ENCODE measurements around the gene GAB2.

GAB2 gene

GRCh38 chr11:78282821-78283220, 134.8 kb downstream of the GAB2 start:
- Histone ChIP-seq H3K27ac (ENCODE audit: low read depth, low read length, poor library complexity, severe bottlenecking) (no peak overlapping the region), H3K79me2 (ENCODE audit: insufficient read depth, low read length) (no peaks in the 10 kb centered on the region), H3K4me3 (ENCODE audit: low read depth, low read length, poor library complexity, severe bottlenecking) (no peak overlapping the region), H3K4me2 (ENCODE audit: low read length) (no peak overlapping the region), H2AFZ (ENCODE audit: low read length) (no peak overlapping the region), H3K4me1 (ENCODE audit: insufficient read depth, low read length, severe bottlenecking) (no peaks in the 10 kb centered on the region), H3K36me3 (ENCODE audit: insufficient read depth, low read length) (no peaks in the 10 kb centered on the region), H3K27me3 (ENCODE audit: insufficient read depth, low read length) (no peaks in the 10 kb centered on the region), H3F3A (ENCODE audit: insufficient read depth, low read length) (no peaks in the 10 kb centered on the region), H3K9me2 (ENCODE audit: low read depth, low read length) (no peaks in the 10 kb centered on the region), H3K9ac (ENCODE audit: low read length) (no peak overlapping the region), H4K20me1 (ENCODE audit: insufficient read depth, low read length) (no peaks in the 10 kb centered on the region), H3K9me3 (ENCODE audit: low read length) (no peaks in the 10 kb centered on the region)
- no peak for TF ChIP-seq EZH2 (IDR thresholded peaks at IDR 0.05; ENCODE audit: borderline replicate concordance, low read length)
- TF ChIP-seq, protein P1, sequence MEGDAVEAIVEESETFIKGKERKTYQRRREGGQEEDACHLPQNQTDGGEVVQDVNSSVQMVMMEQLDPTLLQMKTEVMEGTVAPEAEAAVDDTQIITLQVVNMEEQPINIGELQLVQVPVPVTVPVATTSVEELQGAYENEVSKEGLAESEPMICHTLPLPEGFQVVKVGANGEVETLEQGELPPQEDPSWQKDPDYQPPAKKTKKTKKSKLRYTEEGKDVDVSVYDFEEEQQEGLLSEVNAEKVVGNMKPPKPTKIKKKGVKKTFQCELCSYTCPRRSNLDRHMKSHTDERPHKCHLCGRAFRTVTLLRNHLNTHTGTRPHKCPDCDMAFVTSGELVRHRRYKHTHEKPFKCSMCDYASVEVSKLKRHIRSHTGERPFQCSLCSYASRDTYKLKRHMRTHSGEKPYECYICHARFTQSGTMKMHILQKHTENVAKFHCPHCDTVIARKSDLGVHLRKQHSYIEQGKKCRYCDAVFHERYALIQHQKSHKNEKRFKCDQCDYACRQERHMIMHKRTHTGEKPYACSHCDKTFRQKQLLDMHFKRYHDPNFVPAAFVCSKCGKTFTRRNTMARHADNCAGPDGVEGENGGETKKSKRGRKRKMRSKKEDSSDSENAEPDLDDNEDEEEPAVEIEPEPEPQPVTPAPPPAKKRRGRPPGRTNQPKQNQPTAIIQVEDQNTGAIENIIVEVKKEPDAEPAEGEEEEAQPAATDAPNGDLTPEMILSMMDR (IDR thresholded peaks at IDR 0.05; ENCODE audit: low read length): no peak

- H3F3A ChIP-seq (ENCODE audit: insufficient read depth, low read length): no peaks in the 10 kb centered on the region
- no peak overlapping the region for H3K4me2 ChIP-seq (ENCODE audit: low read length)
- no peaks in the 10 kb centered on the region for H3K4me1 ChIP-seq (ENCODE audit: insufficient read depth, low read length, severe bottlenecking)
- H3K4me3 ChIP-seq (ENCODE audit: low read depth, low read length, poor library complexity, severe bottlenecking): no peak overlapping the region
- TF ChIP-seq, protein P1 (IDR thresholded peaks at IDR 0.05; ENCODE audit: low read length): no peak
- TF ChIP-seq EZH2 (IDR thresholded peaks at IDR 0.05; ENCODE audit: borderline replicate concordance, low read length): no peak
- H3K36me3 ChIP-seq (ENCODE audit: insufficient read depth, low read length): no peaks in the 10 kb centered on the region
- no peaks in the 10 kb centered on the region for H3K9me3 ChIP-seq (ENCODE audit: low read length)
- H2AFZ ChIP-seq (ENCODE audit: low read length): no peak overlapping the region
- no peaks in the 10 kb centered on the region for H3K79me2 ChIP-seq (ENCODE audit: insufficient read depth, low read length)
- H4K20me1 ChIP-seq (ENCODE audit: insufficient read depth, low read length): no peaks in the 10 kb centered on the region
- H3K27me3 ChIP-seq (ENCODE audit: insufficient read depth, low read length): no peaks in the 10 kb centered on the region
- no peak overlapping the region for H3K9ac ChIP-seq (ENCODE audit: low read length)
- H3K27ac ChIP-seq (ENCODE audit: low read depth, low read length, poor library complexity, severe bottlenecking): no peak overlapping the region
- H3K9me2 ChIP-seq (ENCODE audit: low read depth, low read length): no peaks in the 10 kb centered on the region
Observed at GRCh38 chr11:78281511-78281910, 136.1 kb downstream of the GAB2 start.

DNA sequence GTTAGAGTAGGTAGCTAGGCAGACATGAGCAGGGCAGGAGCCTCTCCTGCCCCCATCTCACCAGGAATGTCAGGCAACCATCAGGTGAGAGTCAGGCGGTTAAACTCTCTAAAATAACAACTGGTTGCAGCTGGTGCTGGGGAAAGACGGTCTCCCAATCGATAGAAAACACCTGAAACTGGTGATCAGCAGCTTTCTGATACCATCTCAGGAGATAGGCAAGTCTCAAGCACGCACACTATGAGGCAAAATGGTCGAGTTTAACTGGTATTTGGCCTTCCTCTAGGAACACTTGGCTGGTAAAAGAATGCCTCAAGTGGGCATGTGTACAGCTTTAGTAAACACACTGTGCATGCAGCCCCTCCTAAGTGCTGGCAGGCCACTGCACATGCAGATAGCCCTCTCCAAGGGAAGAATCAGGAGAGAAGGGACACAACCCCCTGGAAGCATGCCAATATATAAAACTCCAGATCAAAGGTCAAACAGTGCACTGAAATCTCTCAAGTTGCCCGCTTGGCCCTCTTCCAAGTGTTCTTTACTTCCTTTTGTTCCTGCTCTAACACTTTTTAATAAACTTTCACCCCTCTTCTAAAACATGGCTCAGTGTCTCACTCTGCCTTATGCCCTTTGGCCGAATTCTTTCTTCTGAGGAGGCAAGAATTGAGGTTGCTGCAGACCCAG, 140.2 kb downstream of the GAB2 start:
- H3K4me3 ChIP-seq (ENCODE audit: low read depth, low read length, poor library complexity, severe bottlenecking): no peak overlapping the region
- no peak overlapping the region for H3K9ac ChIP-seq (ENCODE audit: low read length)
- no peaks in the 10 kb centered on the region for H3K79me2 ChIP-seq (ENCODE audit: insufficient read depth, low read length)
- no peak overlapping the region for H3K4me2 ChIP-seq (ENCODE audit: low read length)
- no peak overlapping the region for H2AFZ ChIP-seq (ENCODE audit: low read length)
- H4K20me1 ChIP-seq (ENCODE audit: insufficient read depth, low read length): no peaks in the 10 kb centered on the region
- no peaks in the 10 kb centered on the region for H3K36me3 ChIP-seq (ENCODE audit: insufficient read depth, low read length)
- no peaks in the 10 kb centered on the region for H3K27me3 ChIP-seq (ENCODE audit: insufficient read depth, low read length)
- H3K4me1 ChIP-seq (ENCODE audit: insufficient read depth, low read length, severe bottlenecking): no peaks in the 10 kb centered on the region
- no peak overlapping the region for H3K27ac ChIP-seq (ENCODE audit: low read depth, low read length, poor library complexity, severe bottlenecking)
- H3F3A ChIP-seq (ENCODE audit: insufficient read depth, low read length): no peaks in the 10 kb centered on the region
- H3K9me2 ChIP-seq (ENCODE audit: low read depth, low read length): no peaks in the 10 kb centered on the region
- peaks cover 3% of the 10 kb centered on the region; the same call in 1 of the 2 replicates for H3K9me3 ChIP-seq (ENCODE audit: low read length)
- TF ChIP-seq, protein P1 (IDR thresholded peaks at IDR 0.05; ENCODE audit: low read length): no peak
